Measurements from ENCODE around the gene BEND5. TPM values are rescaled to one million over a fixed set of nuclear protein-coding genes. Genes with fewer than 3 reads are reported as not detected.

Gene BEND5
- total and polyA plus RNA-seq, 4 donors = 0.12 to 0.93 (median 0.19) TPM

- TF ChIP-seq RXRA (IDR thresholded peaks at IDR 0.05) (no peak), JUND (IDR thresholded peaks at IDR 0.05) (no peak), CTCF (IDR thresholded peaks at IDR 0.05; ENCODE audit: low read depth, low read length, missing input control) (peak; percentile 34)
- no peak overlapping the region for H3K9ac ChIP-seq (ENCODE audit: low read depth in 1 of 2, low read length in 2 of 2)
Measured at GRCh38 chr1:48688102-48688760, 88.5 kb downstream of the BEND5 start.

GRCh38 chr1:48687282-48688045, 89.2 kb downstream of the BEND5 start:
- Histone ChIP-seq H3K36me3 (ENCODE audit: control insufficient read depth in 4 of 4, insufficient read depth in 3 of 4, low read depth in 1 of 4, low read length in 3 of 4) (no peaks in the 10 kb centered on the region), H3K27ac (ENCODE audit: low read depth in 1 of 2, low read length in 2 of 2) (no peak overlapping the region), H3K27me3 (ENCODE audit: control insufficient read depth in 4 of 4, insufficient read depth in 4 of 4, low read length in 3 of 4) (no peaks in the 10 kb centered on the region), H3K4me3 (ENCODE audit: low read depth in 1 of 3, low read length in 3 of 3) (no peak overlapping the region), H3K9me3 (ENCODE audit: control insufficient read depth in 4 of 4, low read length in 3 of 4) (no peaks in the 10 kb centered on the region), H3K9ac (ENCODE audit: low read depth in 1 of 2, low read length in 2 of 2) (no peak overlapping the region), H3K4me1 (ENCODE audit: control insufficient read depth in 4 of 4, insufficient read depth in 4 of 4, low read length in 3 of 4) (peaks cover 0 to 11% (median 6%) of the 10 kb centered on the region in 4 donors)
- 84% methylated on average over 13 of the region's 13 CpGs for WGBS
- DNase-seq (ENCODE audit: low spot score) = no peak
- TF ChIP-seq NR2F2 (IDR thresholded peaks at IDR 0.05) (no peak), FOXA1 (IDR thresholded peaks at IDR 0.05) (no peak), ATF3 (IDR thresholded peaks at IDR 0.05) (no peak), CTCF (IDR thresholded peaks at IDR 0.05; ENCODE audit: low read depth, low read length, missing input control) (no peak), REST (IDR thresholded peaks at IDR 0.05) (no peak), MAX (IDR thresholded peaks at IDR 0.05) (no peak), EGR1 (IDR thresholded peaks at IDR 0.05; ENCODE audit: low read depth in 2 of 2) (no peak), ZBTB33 (IDR thresholded peaks at IDR 0.05) (no peak), SP1 (IDR thresholded peaks at IDR 0.05) (no peak), JUND (IDR thresholded peaks at IDR 0.05) (no peak), HNF4G (IDR thresholded peaks at IDR 0.05) (no peak), FOXA2 (IDR thresholded peaks at IDR 0.05) (no peak), GABPA (IDR thresholded peaks at IDR 0.05 in 1 of 2, conservative IDR thresholded peaks at IDR 0.05 in 1 of 2) (no peak), RXRA (IDR thresholded peaks at IDR 0.05) (no peak)

More at GRCh38 chr1:48688102-48688760, 88.5 kb downstream of the BEND5 start:
- Histone ChIP-seq H3K27ac (ENCODE audit: low read depth in 1 of 2, low read length in 2 of 2) (no peak overlapping the region), H3K27me3 (ENCODE audit: control insufficient read depth in 4 of 4, insufficient read depth in 4 of 4, low read length in 3 of 4) (no peaks in the 10 kb centered on the region), H3K4me1 (ENCODE audit: control insufficient read depth in 4 of 4, insufficient read depth in 4 of 4, low read length in 3 of 4) (peaks cover 0 to 16% (median 6%) of the 10 kb centered on the region in 4 donors), H3K9me3 (ENCODE audit: control insufficient read depth in 4 of 4, low read length in 3 of 4) (no peaks in the 10 kb centered on the region), H3K4me3 (ENCODE audit: low read depth in 1 of 3, low read length in 3 of 3) (no peak overlapping the region), H3K36me3 (ENCODE audit: control insufficient read depth in 4 of 4, insufficient read depth in 3 of 4, low read depth in 1 of 4, low read length in 3 of 4) (no peaks in the 10 kb centered on the region)
- DNase-seq (ENCODE audit: low spot score) = no peak
- 77% methylated on average over 3 of the region's 3 CpGs for WGBS
